ENCODE results near the gene LYPD4. TPM values are rescaled to one million over a fixed set of nuclear protein-coding genes. Genes with fewer than 3 reads are reported as not detected.

LYPD4 gene
- total RNA-seq, 1 experiment from 2014 or later = not detected

DNA sequence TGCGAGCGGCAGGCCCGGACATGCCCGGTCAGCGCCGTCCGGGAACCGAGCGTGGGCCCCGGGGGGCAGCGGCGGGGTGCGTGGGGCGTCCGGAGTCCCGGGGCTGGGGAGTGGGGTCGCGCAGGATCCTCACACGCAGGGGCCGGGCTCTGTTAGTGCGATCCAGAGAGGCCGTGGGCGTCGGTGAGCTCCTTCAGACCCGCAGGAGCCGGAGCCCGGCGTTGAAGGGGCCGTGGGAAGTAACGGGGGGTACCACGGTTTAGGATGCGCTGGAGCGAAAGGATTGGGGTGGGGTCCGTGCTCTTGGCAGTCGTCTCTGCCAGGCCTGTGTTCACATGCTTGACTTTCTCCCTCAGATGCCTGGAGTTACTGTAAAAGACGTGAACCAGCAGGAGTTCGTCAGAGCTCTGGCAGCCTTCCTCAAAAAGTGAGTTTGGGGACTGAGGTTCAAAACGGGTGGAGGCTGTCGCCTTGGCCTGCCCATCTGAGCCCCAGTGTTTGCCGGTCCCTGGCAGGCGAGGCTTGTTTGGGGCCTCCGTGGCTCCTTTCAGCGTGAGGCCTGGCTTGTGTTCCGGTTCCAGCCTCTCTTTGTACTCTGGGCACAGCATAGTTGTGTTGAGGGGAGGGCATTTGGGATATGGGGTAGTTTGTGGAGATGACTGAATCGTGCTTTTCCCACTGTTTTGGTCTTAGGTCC, 16.1 kb upstream of the LYPD4 start:
- H3K4me1 ChIP-seq (ENCODE audit: insufficient read depth, low read length) = peaks cover 30% of the 10 kb centered on the region
- peak overlapping the region; percentile 92 for H3K27ac ChIP-seq (ENCODE audit: low read length)
- peak overlapping the region; percentile 98 for H3K4me2 ChIP-seq (ENCODE audit: low read length)
- no peak overlapping the region for H2AFZ ChIP-seq (ENCODE audit: low read length)
- ChIA-PET CTCF (no interaction called here), POLR2A (ENCODE audit: unreplicated experiment) (interaction anchor here (1.0 kb wide), 1 partner anchor 24 kb away, joined by 4 read pairs; no protein-coding TSS in a partner anchor)
- H3K27me3 ChIP-seq (ENCODE audit: low read length) = no peaks in the 10 kb centered on the region
- H3K4me3 ChIP-seq (ENCODE audit: low read length) = peak overlapping the region; percentile 99
- H3K9me3 ChIP-seq (ENCODE audit: low read length) = no peaks in the 10 kb centered on the region
- peaks cover 46% of the 10 kb centered on the region for H4K20me1 ChIP-seq (ENCODE audit: low read length)
- BruUV-seq (replicated peaks) = no TSS peak
- DNase-seq (no peak), ATAC-seq (no peak)
- peak overlapping the region; percentile 100 for H3K9ac ChIP-seq (ENCODE audit: low read length)
- no peaks in the 10 kb centered on the region for H3K9me2 ChIP-seq (replicated peaks; ENCODE audit: low read length)
- TF ChIP-seq, protein P1, sequence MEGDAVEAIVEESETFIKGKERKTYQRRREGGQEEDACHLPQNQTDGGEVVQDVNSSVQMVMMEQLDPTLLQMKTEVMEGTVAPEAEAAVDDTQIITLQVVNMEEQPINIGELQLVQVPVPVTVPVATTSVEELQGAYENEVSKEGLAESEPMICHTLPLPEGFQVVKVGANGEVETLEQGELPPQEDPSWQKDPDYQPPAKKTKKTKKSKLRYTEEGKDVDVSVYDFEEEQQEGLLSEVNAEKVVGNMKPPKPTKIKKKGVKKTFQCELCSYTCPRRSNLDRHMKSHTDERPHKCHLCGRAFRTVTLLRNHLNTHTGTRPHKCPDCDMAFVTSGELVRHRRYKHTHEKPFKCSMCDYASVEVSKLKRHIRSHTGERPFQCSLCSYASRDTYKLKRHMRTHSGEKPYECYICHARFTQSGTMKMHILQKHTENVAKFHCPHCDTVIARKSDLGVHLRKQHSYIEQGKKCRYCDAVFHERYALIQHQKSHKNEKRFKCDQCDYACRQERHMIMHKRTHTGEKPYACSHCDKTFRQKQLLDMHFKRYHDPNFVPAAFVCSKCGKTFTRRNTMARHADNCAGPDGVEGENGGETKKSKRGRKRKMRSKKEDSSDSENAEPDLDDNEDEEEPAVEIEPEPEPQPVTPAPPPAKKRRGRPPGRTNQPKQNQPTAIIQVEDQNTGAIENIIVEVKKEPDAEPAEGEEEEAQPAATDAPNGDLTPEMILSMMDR (conservative IDR thresholded peaks at IDR 0.05; ENCODE audit: low read depth, low read length) = no peak
- TF ChIP-seq EZH2 (IDR thresholded peaks at IDR 0.05; ENCODE audit: low read length, unreplicated experiment) = no peak
- TF ChIP-seq EZH2phosphoT487 (IDR thresholded peaks at IDR 0.05; ENCODE audit: borderline replicate concordance, low read length) = no peak
- intact Hi-C loops (cut with micrococcal nuclease) = no loop called here
- H3F3A ChIP-seq (ENCODE audit: low read length, unreplicated experiment) = no peaks in the 10 kb centered on the region
- H3K36me3 ChIP-seq (ENCODE audit: low read depth, low read length) = peaks cover 48% of the 10 kb centered on the region
- peaks cover 56% of the 10 kb centered on the region for H3K79me2 ChIP-seq (ENCODE audit: low read length)

DNA sequence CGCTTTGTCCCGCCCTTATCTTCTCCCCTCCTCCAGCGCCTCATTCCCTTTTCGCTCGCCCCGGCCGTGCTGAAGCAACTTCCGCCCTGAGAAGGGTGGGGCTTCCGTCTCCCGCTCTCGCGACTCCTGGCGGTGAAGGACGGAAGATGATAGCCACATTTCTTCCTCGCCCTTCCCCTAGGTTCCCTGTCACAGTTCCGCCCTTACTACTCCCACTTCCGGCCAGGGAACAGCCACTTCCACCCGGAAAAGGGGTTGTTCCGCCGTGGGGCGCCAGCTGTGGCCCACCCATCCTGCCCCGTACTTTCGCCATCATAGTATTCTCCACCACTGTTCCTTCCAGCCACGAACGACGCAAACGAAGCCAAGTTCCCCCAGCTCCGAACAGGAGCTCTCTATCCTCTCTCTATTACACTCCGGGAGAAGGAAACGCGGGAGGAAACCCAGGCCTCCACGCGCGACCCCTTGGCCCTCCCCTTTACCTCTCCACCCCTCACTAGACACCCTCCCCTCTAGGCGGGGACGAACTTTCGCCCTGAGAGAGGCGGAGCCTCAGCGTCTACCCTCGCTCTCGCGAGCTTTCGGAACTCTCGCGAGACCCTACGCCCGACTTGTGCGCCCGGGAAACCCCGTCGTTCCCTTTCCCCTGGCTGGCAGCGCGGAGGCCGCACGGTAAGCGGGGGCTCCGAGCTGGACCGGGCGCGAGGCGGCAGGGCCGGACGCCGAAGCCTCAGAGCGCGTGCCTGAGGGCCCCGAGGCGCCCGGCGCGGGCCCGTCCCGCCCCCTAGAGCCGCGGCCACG, 15.3 kb upstream of the LYPD4 start, which contains the start of gene RPS19:
TSS of gene RPS19 (plus strand) at position 638 of the 801 bp plus-strand sequence. CDS start 520 bp downstream, outside the sequence.
- Histone ChIP-seq H3K36me3 (ENCODE audit: low read depth, low read length) (peaks cover 41% of the 10 kb centered on the region), H3F3A (ENCODE audit: low read length, unreplicated experiment) (no peaks in the 10 kb centered on the region), H3K79me2 (ENCODE audit: low read length) (peaks cover 48% of the 10 kb centered on the region), H3K9ac (ENCODE audit: low read length) (peak within 1 kb of the TSS; percentile 100), H3K4me1 (ENCODE audit: insufficient read depth, low read length) (peaks cover 30% of the 10 kb centered on the region), H3K9me3 (ENCODE audit: low read length) (no peaks in the 10 kb centered on the region), H2AFZ (ENCODE audit: low read length) (peak within 1 kb of the TSS; percentile 93), H3K4me2 (ENCODE audit: low read length) (peak within 1 kb of the TSS; percentile 98), H3K27ac (ENCODE audit: low read length) (peak within 1 kb of the TSS; percentile 92), H3K9me2 (replicated peaks; ENCODE audit: low read length) (no peaks in the 10 kb centered on the region), H3K27me3 (ENCODE audit: low read length) (no peaks in the 10 kb centered on the region), H3K4me3 (ENCODE audit: low read length) (peak within 1 kb of the TSS; percentile 99), H4K20me1 (ENCODE audit: low read length) (peaks cover 40% of the 10 kb centered on the region)
- no TSS peak for BruUV-seq (replicated peaks)
- TF ChIP-seq, protein P1 (conservative IDR thresholded peaks at IDR 0.05; ENCODE audit: low read depth, low read length) = peak; percentile 48
- no peak for TF ChIP-seq EZH2 (IDR thresholded peaks at IDR 0.05; ENCODE audit: low read length, unreplicated experiment)
- TF ChIP-seq EZH2phosphoT487 (IDR thresholded peaks at IDR 0.05; ENCODE audit: borderline replicate concordance, low read length) = no peak
- CTCF ChIA-PET = interaction anchor here (0.6 kb wide), 1 partner anchor 153 kb away, joined by 3 read pairs; no protein-coding TSS in a partner anchor
- peak; percentile 86 for ATAC-seq
- peak; percentile 97 for DNase-seq
- intact Hi-C loops (cut with micrococcal nuclease) = no loop called here
- POLR2A ChIA-PET (ENCODE audit: unreplicated experiment) = interaction anchor here (0.5 to 1.0 kb wide), 4 partner anchors 25 to 1652 kb away, joined by 3 to 6 read pairs (median 4); partner anchors contain the start of gene ZNF574
